B cell (primary cell): ENCODE results near the gene TOMM20L. TPM values are rescaled to one million over a fixed set of nuclear protein-coding genes. Genes with fewer than 3 reads are reported as not detected.

Experiments
- ATAC-seq: fragments of 200-7000 bp; cut with Tn5 transposase; one replicate; pipeline ENCODE4 v1.10.0; 2021; ENCODE audit warnings: low read depth, mild to moderate bottlenecking, moderate number of reproducible peaks, moderate library complexity
- CTCF ChIA-PET: fragments of 350-600 bp; sonication (Branson Sonifier 250); formaldehyde crosslinking; loops from one replicate; lab custom pipeline; 2021; ENCODE audit warnings: antibody characterized with exemption, inconsistent platforms; lab: Charles Lee
- POLR2A ChIA-PET: fragments of 350-600 bp; sonication (Branson Sonifier 250); formaldehyde crosslinking; loops from one replicate; lab custom pipeline; 2021; ENCODE audit warnings: antibody characterized with exemption; lab: Charles Lee
- DNase-seq: peaks from one replicate; pipeline ENCODE4 v3.0.0; 2013
- H2AFZ ChIP-seq: 2 replicates; pipeline ENCODE4 v1.6.1; 2012; ENCODE audit warnings: mild to moderate bottlenecking, low read depth, low read length; ENCODE audit not compliant: insufficient read depth, poor library complexity, severe bottlenecking
- H3K27ac ChIP-seq, 2 donors: 1 replicate in 1 of 2; 2 replicates in 1 of 2; pipeline ENCODE4 v1.5.1; 2012 to 2013; ENCODE audit warnings: low read length in 2 of 2, mild to moderate bottlenecking in 2 of 2, moderate library complexity in 1 of 2
- H3K27me3 ChIP-seq, 4 experiments: fragments of 200-600 bp in 1 of 4; sonication (generic) in 1 of 4; replicated peaks in 1 of 4; 1 replicate in 2 of 4; 2 replicates in 2 of 4; pipeline versions ENCODE4 v1.6.1 to v1.7.0; 2013 to 2016; ENCODE audit warnings: low read length in 3 of 4, mild to moderate bottlenecking in 2 of 4, mixed read lengths in 1 of 4, moderate library complexity in 1 of 4; ENCODE audit not compliant: insufficient read depth in 4 of 4, control insufficient read depth in 3 of 4; ENCODE audit errors: control extremely low read depth in 1 of 4
- H3K36me3 ChIP-seq, 2 experiments: replicated peaks in 1 of 2; 1 replicate in 1 of 2; 2 replicates in 1 of 2; pipeline versions ENCODE4 v1.6.1 to v1.7.1; 2013; ENCODE audit warnings: low read length in 1 of 2; ENCODE audit not compliant: insufficient read depth in 2 of 2, control insufficient read depth in 1 of 2; ENCODE audit errors: control extremely low read depth in 1 of 2, extremely low read depth in 1 of 2
- H3K4me1 ChIP-seq, 2 donors: fragments of 200-600 bp in 1 of 2; sonication (generic) in 1 of 2; 1 replicate in 1 of 2; 2 replicates in 1 of 2; pipeline versions ENCODE4 v1.5.1 to v1.6.1; 2013 to 2017; ENCODE audit warnings: low read length in 2 of 2; ENCODE audit not compliant: control insufficient read depth in 2 of 2, insufficient read depth in 2 of 2
- H3K4me2 ChIP-seq: replicated peaks from 2 replicates; pipeline ENCODE3; 2012; ENCODE audit warnings: mild to moderate bottlenecking, low read depth, low read length; ENCODE audit not compliant: poor library complexity, severe bottlenecking
- H3K4me3 ChIP-seq, 5 experiments: fragments of 200-600 bp in 1 of 5; sonication (generic) in 1 of 5; 1 replicate in 3 of 5; 2 replicates in 2 of 5; pipeline versions ENCODE4 v1.5.1 to v1.7.0; 2011 to 2016; ENCODE audit warnings: low read length in 4 of 5, mild to moderate bottlenecking in 4 of 5, low read depth in 2 of 5, control low read depth in 1 of 5, moderate library complexity in 1 of 5; ENCODE audit not compliant: insufficient read depth in 1 of 5; ENCODE audit errors: control extremely low read depth in 1 of 5, extremely low read depth in 1 of 5
- H3K79me2 ChIP-seq: fragments of 200-600 bp; sonication (generic); one replicate; pipeline ENCODE4 v1.6.0; 2016; ENCODE audit warnings: low read length; ENCODE audit not compliant: control insufficient read depth, insufficient read depth
- H3K9ac ChIP-seq: fragments of 200-600 bp; sonication (generic); 2 replicates; pipeline ENCODE4 v1.6.1; 2017; ENCODE audit warnings: mild to moderate bottlenecking, low read length, moderate library complexity
- H3K9me3 ChIP-seq, 3 donors: one replicate each; pipeline versions ENCODE4 v1.6.1 to v1.7.1; 2013; ENCODE audit warnings: low read length in 2 of 3; ENCODE audit not compliant: control insufficient read depth in 2 of 3, insufficient read depth in 1 of 3; ENCODE audit errors: control extremely low read depth in 1 of 3
- H4K20me1 ChIP-seq: 2 replicates; pipeline ENCODE4 v1.6.0; 2012; ENCODE audit warnings: mild to moderate bottlenecking, low read length; ENCODE audit not compliant: insufficient read depth, control insufficient read depth, poor library complexity, severe bottlenecking
- H3K27ac Mint-ChIP-seq: one replicate; pipeline ENCODE4 v1.8.0; 2021; ENCODE audit warnings: mixed read lengths
- H3K27me3 Mint-ChIP-seq: one replicate; pipeline ENCODE4 v1.8.0; 2021; ENCODE audit warnings: mixed read lengths
- H3K4me1 Mint-ChIP-seq: one replicate; pipeline ENCODE4 v1.8.0; 2021; ENCODE audit warnings: mixed read lengths
- H3K4me3 Mint-ChIP-seq: one replicate; pipeline ENCODE4 v1.8.0; 2021; ENCODE audit warnings: mixed read lengths
- H3K9me3 Mint-ChIP-seq: one replicate; pipeline ENCODE4 v1.8.0; 2022; ENCODE audit warnings: mixed read lengths; ENCODE audit not compliant: insufficient read depth
- EZH2 ChIP-seq: IDR thresholded peaks from 2 replicates; pipeline ENCODE4 v1.6.1; 2012; ENCODE audit warnings: borderline replicate concordance, low read depth, mild to moderate bottlenecking, moderate library complexity, low read length; ENCODE audit not compliant: insufficient read depth, poor library complexity, severe bottlenecking
- WGBS: methylation state at CpG from one replicate; pipeline ENCODE4 v1.1.5; 2013; ENCODE audit warnings: missing lambda C conversion rate; ENCODE audit not compliant: insufficient coverage; 5-methylcytosine and 5-hydroxymethylcytosine counted together
- intact Hi-C: fragments of 100-400 bp; cut with micrococcal nuclease; formaldehyde crosslinking; loops from one replicate; pipeline ENCODE4 v1.10.0; 2022
- polyA plus RNA-seq: library from polyadenylated mRNA; depleted of rRNA; stranded (reverse); fragments of >200 nt; gene quantifications from 2 replicates; pipeline ENCODE4 v1.2.3, GENCODE V29; 2012
- total RNA-seq, 2 donors: library from RNA; stranded (reverse); fragments of 120-200 nt in 1 of 2; gene quantifications; 1 replicate in 1 of 2; 2 replicates in 1 of 2; pipeline versions ENCODE4 v1.2.3 to v1.2.4, GENCODE V29; 2013 to 2022
- TF ChIP-seq, protein P1 (sequence below): fragments of 200-600 bp; IDR thresholded peaks from one replicate; pipeline ENCODE4 v1.8.0; 2022; ENCODE audit warnings: antibody characterized with exemption, mild to moderate bottlenecking

TOMM20L gene
- total and polyA plus RNA-seq, 2 donors (not counting 1 experiment from before 2014, with no cell fraction given): 1.3 TPM; not detected in 1

DNA sequence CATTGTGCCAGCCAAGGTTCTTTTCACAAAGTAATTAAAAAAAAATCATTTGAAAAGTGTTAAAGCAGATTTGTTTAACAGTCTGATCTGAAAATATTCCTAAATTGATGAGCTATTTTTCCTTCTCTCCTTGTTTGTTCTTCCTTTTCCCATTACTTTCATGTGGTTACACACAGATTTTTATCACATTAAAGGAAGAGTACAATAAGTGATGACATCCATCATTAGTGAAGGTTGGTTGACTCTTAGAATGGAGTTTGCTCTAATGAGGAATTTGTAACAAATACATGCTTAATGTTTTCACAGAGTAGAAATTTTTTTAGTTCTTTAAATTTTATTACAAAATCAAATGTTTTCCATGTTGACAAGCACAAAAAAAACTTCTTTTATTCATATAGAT, 18.9 kb upstream of the TOMM20L start:
- Mint-ChIP-seq H3K9me3 (no peaks in the 10 kb centered on the region), H3K27ac (no peak overlapping the region), H3K27me3 (no peaks in the 10 kb centered on the region), H3K4me1 (no peaks in the 10 kb centered on the region), H3K4me3 (no peak overlapping the region)
- DNase-seq (no peak), ATAC-seq (no peak)
- intact Hi-C loops: no loop called here
- Histone ChIP-seq H3K9ac (no peak overlapping the region), H3K27ac (no peak overlapping the region), H3K27me3 (no peaks in the 10 kb centered on the region), H3K79me2 (no peaks in the 10 kb centered on the region), H3K4me3 (no peak overlapping the region), H4K20me1 (no peaks in the 10 kb centered on the region), H3K4me1 (no peaks in the 10 kb centered on the region), H3K36me3 (peaks cover 3 to 31% of the 10 kb centered on the region in 2 experiments), H2AFZ (no peak overlapping the region), H3K9me3 (no peaks in the 10 kb centered on the region), H3K4me2 (no peak overlapping the region)
- TF ChIP-seq EZH2: no peak
- TF ChIP-seq, protein P1, sequence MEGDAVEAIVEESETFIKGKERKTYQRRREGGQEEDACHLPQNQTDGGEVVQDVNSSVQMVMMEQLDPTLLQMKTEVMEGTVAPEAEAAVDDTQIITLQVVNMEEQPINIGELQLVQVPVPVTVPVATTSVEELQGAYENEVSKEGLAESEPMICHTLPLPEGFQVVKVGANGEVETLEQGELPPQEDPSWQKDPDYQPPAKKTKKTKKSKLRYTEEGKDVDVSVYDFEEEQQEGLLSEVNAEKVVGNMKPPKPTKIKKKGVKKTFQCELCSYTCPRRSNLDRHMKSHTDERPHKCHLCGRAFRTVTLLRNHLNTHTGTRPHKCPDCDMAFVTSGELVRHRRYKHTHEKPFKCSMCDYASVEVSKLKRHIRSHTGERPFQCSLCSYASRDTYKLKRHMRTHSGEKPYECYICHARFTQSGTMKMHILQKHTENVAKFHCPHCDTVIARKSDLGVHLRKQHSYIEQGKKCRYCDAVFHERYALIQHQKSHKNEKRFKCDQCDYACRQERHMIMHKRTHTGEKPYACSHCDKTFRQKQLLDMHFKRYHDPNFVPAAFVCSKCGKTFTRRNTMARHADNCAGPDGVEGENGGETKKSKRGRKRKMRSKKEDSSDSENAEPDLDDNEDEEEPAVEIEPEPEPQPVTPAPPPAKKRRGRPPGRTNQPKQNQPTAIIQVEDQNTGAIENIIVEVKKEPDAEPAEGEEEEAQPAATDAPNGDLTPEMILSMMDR: no peak
- ChIA-PET POLR2A (no interaction called here), CTCF (no interaction called here)

DNA sequence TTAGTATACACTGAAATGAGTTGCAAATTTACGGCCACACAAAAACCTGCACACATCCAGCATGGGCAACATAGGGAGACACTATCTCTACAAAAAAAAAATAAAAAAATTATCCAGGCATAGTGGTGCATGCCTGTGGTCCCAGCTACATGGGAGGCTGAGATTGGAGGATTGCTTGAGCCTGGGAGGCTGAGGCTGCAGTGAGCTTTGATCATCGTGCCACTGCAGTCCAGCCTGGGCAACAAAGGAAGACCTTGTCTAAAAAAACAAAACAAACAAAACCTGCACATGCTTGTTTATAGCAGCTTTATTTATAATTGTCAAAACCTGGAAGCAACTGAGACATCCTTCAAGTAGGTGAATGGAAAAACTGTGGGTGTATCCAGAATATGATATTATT, 4.9 kb upstream of the TOMM20L start:
- DNase-seq: no peak
- Histone ChIP-seq H3K79me2 (no peaks in the 10 kb centered on the region), H3K9me3 (no peaks in the 10 kb centered on the region), H3K4me2 (no peak overlapping the region), H3K27me3 (no peaks in the 10 kb centered on the region), H3K4me1 (peaks cover 4 to 5% of the 10 kb centered on the region in 2 donors), H3K9ac (no peak overlapping the region), H3K27ac (no peak overlapping the region), H4K20me1 (no peaks in the 10 kb centered on the region), H2AFZ (no peak overlapping the region), H3K36me3 (no peaks in the 10 kb centered on the region), H3K4me3 (no peak overlapping the region)
- Mint-ChIP-seq H3K9me3 (no peaks in the 10 kb centered on the region), H3K27me3 (no peaks in the 10 kb centered on the region), H3K4me3 (no peak overlapping the region), H3K4me1 (peaks cover 5% of the 10 kb centered on the region), H3K27ac (no peak overlapping the region)
- no peak for ATAC-seq
- intact Hi-C loops: no loop called here
- TF ChIP-seq, protein P1: no peak
- TF ChIP-seq EZH2: no peak
- ChIA-PET CTCF (no interaction called here), POLR2A (no interaction called here)
- WGBS: no CpG with 5 or more reads among the region's 2 CpGs
